Thymus (tissue), 11 donors: ENCODE results near the gene PVR. TPM values are rescaled to one million over a fixed set of nuclear protein-coding genes. Genes with fewer than 3 reads are reported as not detected.
"Not testable (repeated sequence)": the region's sequence is repeated elsewhere in the genome, so short reads cannot be mapped to it uniquely, and the experiment has no call there.

Experiments used
- DNase-seq, 9 donors: peaks; one replicate each; pipeline ENCODE4 v3.0.0-alpha.2; 2013; ENCODE audit warnings: low spot score in 9 of 9, low read depth in 6 of 9, missing footprints in 1 of 9
- H3K27ac ChIP-seq, 2 donors: one replicate each; pipeline ENCODE4 v1.5.1; 2013; ENCODE audit warnings: control low read depth in 1 of 2, low read depth in 1 of 2, low read length in 1 of 2, mild to moderate bottlenecking in 1 of 2, moderate library complexity in 1 of 2
- H3K27me3 ChIP-seq, 2 donors: one replicate each; pipeline ENCODE4 v1.5.1; 2013; ENCODE audit warnings: low read length in 1 of 2; ENCODE audit not compliant: control insufficient read depth in 2 of 2, insufficient read depth in 1 of 2
- H3K36me3 ChIP-seq, 2 donors: one replicate each; pipeline ENCODE4 v1.5.1; 2013; ENCODE audit warnings: low read length in 1 of 2, mild to moderate bottlenecking in 1 of 2, moderate library complexity in 1 of 2; ENCODE audit not compliant: control insufficient read depth in 2 of 2, insufficient read depth in 2 of 2
- H3K4me1 ChIP-seq, 2 donors: one replicate each; pipeline ENCODE4 v1.5.1; 2013; ENCODE audit warnings: low read length in 2 of 2; ENCODE audit not compliant: control insufficient read depth in 2 of 2, insufficient read depth in 2 of 2
- H3K4me3 ChIP-seq, 2 donors: one replicate each; pipeline ENCODE4 v1.5.1; 2013; ENCODE audit warnings: low read length in 2 of 2, control low read depth in 1 of 2, mild to moderate bottlenecking in 1 of 2
- H3K9me3 ChIP-seq, 2 donors: one replicate each; pipeline ENCODE4 v1.5.1; 2013; ENCODE audit warnings: low read length in 1 of 2, mild to moderate bottlenecking in 1 of 2; ENCODE audit not compliant: control insufficient read depth in 2 of 2, insufficient read depth in 1 of 2
- WGBS: extraction: QIAGEN DNeasy Blood & Tissue Kit; methylation state at CpG from one replicate; pipeline ENCODE4 v1.1.7; 2013; 5-methylcytosine and 5-hydroxymethylcytosine counted together
- polyA plus RNA-seq: library from polyadenylated mRNA; stranded (reverse); fragments of 200-250 nt; gene quantifications from one replicate; pipeline ENCODE4 v1.2.3, GENCODE V29; 2013
- total RNA-seq: library from RNA; stranded (reverse); fragments of 120-200 nt; gene quantifications from one replicate; pipeline ENCODE4 v1.2.4, GENCODE V29; 2013
- donor health status: healthy.

The PVR gene
- total and polyA plus RNA-seq, 2 donors: 5.6 to 7.8 TPM

GRCh38 chr19:44672226-44672625 lies 28.5 kb downstream of the PVR start:
- Histone ChIP-seq H3K9me3 (no peaks in the 10 kb centered on the region), H3K4me1 (no peaks in the 10 kb centered on the region), H3K27me3 (peaks cover 0 to 2% of the 10 kb centered on the region in 2 donors), H3K4me3 (no peak overlapping the region), H3K27ac (no peak overlapping the region), H3K36me3 (no peaks in the 10 kb centered on the region)
- WGBS: 93% methylated on average over 1 of the region's 1 CpG
- no peak for DNase-seq

GRCh38 chr19:44673510-44673909 lies 29.8 kb downstream of the PVR start:
- no peak for DNase-seq
- H3K9me3 ChIP-seq: no peaks in the 10 kb centered on the region
- WGBS: 94% methylated on average over 4 of the region's 4 CpGs
- peaks cover 0 to 2% of the 10 kb centered on the region in 2 donors for H3K27me3 ChIP-seq
- H3K36me3 ChIP-seq: no peaks in the 10 kb centered on the region
- H3K27ac ChIP-seq: no peak overlapping the region
- no peak overlapping the region for H3K4me3 ChIP-seq
- H3K4me1 ChIP-seq: no peaks in the 10 kb centered on the region

GRCh38 chr19:44675521-44675920 lies 31.8 kb downstream of the PVR start:
- Histone ChIP-seq H3K27me3 (peaks cover 0 to 2% of the 10 kb centered on the region in 2 donors), H3K27ac (no peak overlapping the region), H3K4me1 (no peaks in the 10 kb centered on the region), H3K4me3 (no peak overlapping the region), H3K36me3 (no peaks in the 10 kb centered on the region), H3K9me3 (no peaks in the 10 kb centered on the region)
- WGBS: 97% methylated on average over 6 of the region's 6 CpGs
- no peak for DNase-seq

GRCh38 chr19:44677019-44677811 lies 33.5 kb downstream of the PVR start:
- Histone ChIP-seq H3K9me3 (no peaks in the 10 kb centered on the region), H3K27ac (no peak overlapping the region), H3K4me1 (no peaks in the 10 kb centered on the region), H3K36me3 (no peaks in the 10 kb centered on the region), H3K4me3 (no peak overlapping the region), H3K27me3 (peaks cover 0 to 2% of the 10 kb centered on the region in 2 donors)
- 92% methylated on average over 8 of the region's 8 CpGs for WGBS
- DNase-seq: no peak

DNA sequence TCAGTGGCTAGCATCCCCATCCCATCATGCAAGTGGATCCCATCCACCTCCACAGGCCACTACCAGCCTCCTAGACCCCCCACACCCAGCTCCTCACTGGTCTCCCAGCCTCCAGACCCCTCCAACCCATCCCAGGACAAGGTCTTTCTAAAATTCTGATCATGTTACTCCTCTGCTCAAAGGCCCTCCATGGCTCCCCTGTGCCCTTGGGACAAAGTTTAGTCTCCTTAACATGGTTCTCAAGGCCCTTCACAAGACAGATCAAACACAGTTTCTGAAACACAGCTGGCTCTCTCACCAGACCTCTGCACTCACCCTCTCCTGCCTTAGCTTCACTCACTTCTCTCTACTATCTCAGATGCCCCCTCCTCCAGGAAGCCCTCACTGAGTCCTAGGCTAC lies 36.8 kb downstream of the PVR start:
- Histone ChIP-seq H3K9me3 (no peaks in the 10 kb centered on the region), H3K27me3 (peaks cover 0 to 2% of the 10 kb centered on the region in 2 donors), H3K4me1 (peaks cover 0 to 5% of the 10 kb centered on the region in 2 donors), H3K36me3 (no peaks in the 10 kb centered on the region), H3K4me3 (no peak overlapping the region), H3K27ac (no peak overlapping the region)
- DNase-seq: no peak

DNA sequence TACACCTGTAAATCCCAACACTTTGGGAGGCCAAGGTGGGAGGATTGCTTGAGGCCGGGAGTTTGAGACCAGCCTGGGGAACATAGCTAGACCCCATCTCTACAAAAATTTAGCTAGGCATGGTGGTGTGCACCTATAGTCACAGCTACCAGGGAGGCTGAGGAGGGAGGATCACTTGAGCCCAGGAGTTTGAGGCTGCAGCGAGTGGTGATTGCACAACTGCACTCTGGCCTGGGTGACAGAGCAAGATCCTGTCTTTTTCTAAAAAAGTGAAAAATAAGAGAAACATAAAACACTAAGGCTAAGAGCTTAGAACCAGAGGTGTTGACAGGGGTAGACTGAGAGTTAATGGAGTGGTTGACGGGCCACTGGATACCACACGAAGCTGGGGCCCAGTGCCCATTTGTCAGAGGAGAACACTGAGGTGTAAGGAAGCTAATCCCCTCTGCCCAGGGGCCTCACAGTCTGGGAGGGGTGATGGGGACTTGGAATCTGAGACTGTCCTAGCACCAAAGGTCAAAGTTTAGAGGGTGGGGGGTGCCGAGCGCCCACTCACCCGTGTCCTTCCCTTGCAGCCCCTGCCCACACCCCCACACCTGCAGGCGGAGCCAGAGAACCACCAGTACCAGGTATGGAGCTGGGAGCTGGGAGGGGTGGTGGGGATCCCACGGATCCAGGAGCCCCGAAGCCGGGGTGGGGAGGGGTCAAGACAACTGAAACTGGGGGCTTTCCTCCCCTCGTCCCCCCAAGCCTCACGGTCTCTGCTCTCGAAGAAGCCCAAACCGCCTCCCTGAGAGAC lies 38.5 kb downstream of the PVR start:
- DNase-seq: no peak
- Histone ChIP-seq H3K36me3 (no peaks in the 10 kb centered on the region), H3K27ac (no peak overlapping the region), H3K4me3 (no peak overlapping the region), H3K27me3 (no peaks in the 10 kb centered on the region), H3K4me1 (peaks cover 0 to 5% of the 10 kb centered on the region in 2 donors), H3K9me3 (no peaks in the 10 kb centered on the region)
- 94% methylated on average over 15 of the region's 15 CpGs for WGBS

DNA sequence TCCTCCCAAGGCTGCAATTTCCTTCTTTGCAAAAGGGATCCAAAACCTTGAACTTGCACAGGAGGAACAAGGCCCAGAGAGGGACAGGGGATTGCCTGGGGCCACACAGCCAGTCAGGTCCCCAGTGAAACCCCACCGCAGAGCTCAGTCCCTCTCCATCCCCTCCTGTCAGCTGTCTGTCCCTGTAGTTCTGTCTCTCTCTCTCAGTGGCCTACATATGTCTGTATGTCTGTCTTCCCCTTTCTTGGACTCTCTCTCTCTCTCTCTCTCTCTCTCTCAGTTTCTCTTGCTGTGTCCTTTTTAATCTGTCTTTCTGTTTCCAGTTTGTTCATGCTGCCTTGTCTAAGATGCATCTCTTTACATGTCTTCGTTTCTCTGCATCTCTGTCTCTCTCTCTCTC lies 39.1 kb downstream of the PVR start:
- Histone ChIP-seq H3K36me3 (no peaks in the 10 kb centered on the region), H3K9me3 (no peaks in the 10 kb centered on the region), H3K27ac (no peak overlapping the region), H3K27me3 (no peaks in the 10 kb centered on the region), H3K4me1 (peaks cover 0 to 5% of the 10 kb centered on the region in 2 donors), H3K4me3 (no peak overlapping the region)
- WGBS: 92% methylated on average over 2 of the region's 2 CpGs
- no peak for DNase-seq

- no peak for DNase-seq
Observed at GRCh38 chr19:44683434-44684210, 39.9 kb downstream of the PVR start.

DNA sequence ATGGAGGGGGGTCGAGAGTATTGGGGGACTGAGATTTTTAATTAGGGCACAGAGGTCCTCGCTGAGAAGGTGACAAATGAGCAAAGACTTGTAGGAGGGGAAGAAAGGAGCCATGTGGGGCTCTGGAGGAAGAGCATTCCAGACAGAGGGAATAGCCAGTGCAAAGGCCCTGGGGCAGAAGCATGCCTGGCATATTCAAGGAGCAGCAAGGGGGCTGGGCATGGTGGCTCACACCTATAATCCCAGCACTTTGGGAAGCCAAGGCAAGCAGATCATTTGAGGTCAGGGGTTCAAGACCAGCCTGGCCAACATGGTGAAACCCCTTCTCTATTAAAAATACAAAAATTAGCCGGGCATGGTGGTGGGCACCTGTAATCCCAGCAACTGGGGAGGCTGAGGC lies 40.7 kb downstream of the PVR start:
- not testable (repeated sequence) for H3K4me3 ChIP-seq, H3K9me3 ChIP-seq, H3K36me3 ChIP-seq, H3K4me1 ChIP-seq, DNase-seq, H3K27ac ChIP-seq, H3K27me3 ChIP-seq
- 95% methylated on average over 3 of the region's 3 CpGs for WGBS

More at GRCh38 chr19:44683434-44684210, 39.9 kb downstream of the PVR start:
- 78% methylated on average over 9 of the region's 9 CpGs for WGBS
- H3K27me3 ChIP-seq: no peaks in the 10 kb centered on the region
- H3K27ac ChIP-seq: no peak overlapping the region
- no peaks in the 10 kb centered on the region for H3K9me3 ChIP-seq
- H3K4me1 ChIP-seq: peaks cover 0 to 5% of the 10 kb centered on the region in 2 donors
- no peak overlapping the region for H3K4me3 ChIP-seq
- no peaks in the 10 kb centered on the region for H3K36me3 ChIP-seq
